ENCODE results near the gene RPL31. TPM values are rescaled to one million over a fixed set of nuclear protein-coding genes. Genes with fewer than 3 reads are reported as not detected.

The RPL31 gene
- total and polyA plus RNA-seq, 2 donors from 2014 or later = 1,182 to 2,844 TPM

GRCh38 chr2:100964681-100965169 lies 37.4 kb upstream of the RPL31 start:
- TF ChIP-seq CTCF (IDR thresholded peaks at IDR 0.05; ENCODE audit: borderline replicate concordance, extremely low read depth, insufficient read depth) = no peak
- Histone ChIP-seq H3K9ac (ENCODE audit: low read length in 3 of 3) (no peak overlapping the region), H3K9me3 (ENCODE audit: control insufficient read depth in 2 of 3, insufficient read depth in 1 of 3, low read length in 3 of 3) (no peaks in the 10 kb centered on the region), H3K4me3 (ENCODE audit: low read length in 3 of 3) (no peak overlapping the region), H3K27me3 (ENCODE audit: control insufficient read depth, insufficient read depth, low read length) (no peaks in the 10 kb centered on the region), H3K27ac (ENCODE audit: low read depth in 2 of 2, low read length in 2 of 2) (no peak overlapping the region), H3K36me3 (ENCODE audit: control insufficient read depth in 2 of 3, insufficient read depth in 3 of 3, low read length in 3 of 3) (peaks cover 3 to 4% (median 3%) of the 10 kb centered on the region in 3 donors), H3K4me1 (ENCODE audit: control insufficient read depth in 2 of 3, insufficient read depth in 2 of 3, low read depth in 1 of 3, low read length in 3 of 3) (no peaks in the 10 kb centered on the region)
- peak in 1 of 5 donors; percentile 10 for DNase-seq
- no peak for FAIRE-seq
- intact Hi-C loops (cut with DNase I) = no loop called here

- Histone ChIP-seq H3K4me3 (ENCODE audit: low read length in 3 of 3) (no peak overlapping the region), H3K9ac (ENCODE audit: low read length in 3 of 3) (no peak overlapping the region), H3K9me3 (ENCODE audit: control insufficient read depth in 2 of 3, insufficient read depth in 1 of 3, low read length in 3 of 3) (no peaks in the 10 kb centered on the region), H3K27me3 (ENCODE audit: control insufficient read depth, insufficient read depth, low read length) (no peaks in the 10 kb centered on the region), H3K4me1 (ENCODE audit: control insufficient read depth in 2 of 3, insufficient read depth in 2 of 3, low read depth in 1 of 3, low read length in 3 of 3) (no peaks in the 10 kb centered on the region), H3K27ac (ENCODE audit: low read depth in 2 of 2, low read length in 2 of 2) (no peak overlapping the region), H3K36me3 (ENCODE audit: control insufficient read depth in 2 of 3, insufficient read depth in 3 of 3, low read length in 3 of 3) (peaks cover 4 to 7% (median 6%) of the 10 kb centered on the region in 3 donors)
- DNase-seq = peak in 1 of 5 donors; percentile 22
- FAIRE-seq = no peak
- intact Hi-C loops (cut with DNase I) = no loop called here
- no peak for TF ChIP-seq CTCF (IDR thresholded peaks at IDR 0.05; ENCODE audit: borderline replicate concordance, extremely low read depth, insufficient read depth)
Measured at GRCh38 chr2:100965596-100965995, 36.5 kb upstream of the RPL31 start.

GRCh38 chr2:100967716-100968115 lies 34.4 kb upstream of the RPL31 start:
- intact Hi-C loops (cut with DNase I) = no loop called here
- H3K27me3 ChIP-seq (ENCODE audit: control insufficient read depth, insufficient read depth, low read length) = no peaks in the 10 kb centered on the region
- FAIRE-seq (no peak), DNase-seq (peak in 1 of 5 donors; percentile 4)
- no peaks in the 10 kb centered on the region for H3K9me3 ChIP-seq (ENCODE audit: control insufficient read depth in 2 of 3, insufficient read depth in 1 of 3, low read length in 3 of 3)
- H3K27ac ChIP-seq (ENCODE audit: low read depth in 2 of 2, low read length in 2 of 2) = no peak overlapping the region
- TF ChIP-seq CTCF (IDR thresholded peaks at IDR 0.05; ENCODE audit: borderline replicate concordance, extremely low read depth, insufficient read depth) = no peak
- no peak overlapping the region for H3K4me3 ChIP-seq (ENCODE audit: low read length in 3 of 3)
- no peaks in the 10 kb centered on the region for H3K4me1 ChIP-seq (ENCODE audit: control insufficient read depth in 2 of 3, insufficient read depth in 2 of 3, low read depth in 1 of 3, low read length in 3 of 3)
- no peak overlapping the region for H3K9ac ChIP-seq (ENCODE audit: low read length in 3 of 3)
- H3K36me3 ChIP-seq (ENCODE audit: control insufficient read depth in 2 of 3, insufficient read depth in 3 of 3, low read length in 3 of 3) = peaks cover 4 to 11% (median 10%) of the 10 kb centered on the region in 3 donors

All from kidney (tissue), 14 donors.